ENCODE results near the gene PAXX. TPM values are rescaled to one million over a fixed set of nuclear protein-coding genes. Genes with fewer than 3 reads are reported as not detected.

PAXX gene
- total RNA-seq, 4 donors from 2014 or later: 14.2 to 39.5 (median 18.8) TPM

DNA sequence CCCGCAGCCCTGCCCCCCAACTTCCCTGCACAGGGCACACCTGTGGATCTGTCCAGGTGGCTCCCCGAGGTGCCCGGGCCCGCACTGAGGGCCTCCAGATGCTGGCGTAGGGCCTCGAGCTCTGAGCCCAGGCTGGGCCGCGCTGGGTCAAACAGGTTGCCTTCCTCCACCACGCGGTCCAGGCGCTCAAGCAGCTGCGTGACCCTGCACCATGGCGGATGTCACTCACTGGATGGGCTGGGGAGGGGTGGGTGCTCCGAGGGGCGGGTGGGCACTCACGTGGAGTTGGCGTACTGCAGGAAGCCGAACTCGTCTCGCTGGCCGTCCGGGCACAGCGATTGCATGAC, 30.4 kb downstream of the PAXX start:
- Histone ChIP-seq H3K27ac (no peak overlapping the region), H3K27me3 (no peaks in the 10 kb centered on the region), H3K36me3 (no peaks in the 10 kb centered on the region), H3K4me3 (no peak overlapping the region), H3K9me3 (no peaks in the 10 kb centered on the region), H3K4me1 (peaks cover 0 to 5% of the 10 kb centered on the region in 2 donors)
- DNase-seq: no peak
- TF ChIP-seq POLR2A (IDR thresholded peaks at IDR 0.05): no peak
- TF ChIP-seq, protein P1, sequence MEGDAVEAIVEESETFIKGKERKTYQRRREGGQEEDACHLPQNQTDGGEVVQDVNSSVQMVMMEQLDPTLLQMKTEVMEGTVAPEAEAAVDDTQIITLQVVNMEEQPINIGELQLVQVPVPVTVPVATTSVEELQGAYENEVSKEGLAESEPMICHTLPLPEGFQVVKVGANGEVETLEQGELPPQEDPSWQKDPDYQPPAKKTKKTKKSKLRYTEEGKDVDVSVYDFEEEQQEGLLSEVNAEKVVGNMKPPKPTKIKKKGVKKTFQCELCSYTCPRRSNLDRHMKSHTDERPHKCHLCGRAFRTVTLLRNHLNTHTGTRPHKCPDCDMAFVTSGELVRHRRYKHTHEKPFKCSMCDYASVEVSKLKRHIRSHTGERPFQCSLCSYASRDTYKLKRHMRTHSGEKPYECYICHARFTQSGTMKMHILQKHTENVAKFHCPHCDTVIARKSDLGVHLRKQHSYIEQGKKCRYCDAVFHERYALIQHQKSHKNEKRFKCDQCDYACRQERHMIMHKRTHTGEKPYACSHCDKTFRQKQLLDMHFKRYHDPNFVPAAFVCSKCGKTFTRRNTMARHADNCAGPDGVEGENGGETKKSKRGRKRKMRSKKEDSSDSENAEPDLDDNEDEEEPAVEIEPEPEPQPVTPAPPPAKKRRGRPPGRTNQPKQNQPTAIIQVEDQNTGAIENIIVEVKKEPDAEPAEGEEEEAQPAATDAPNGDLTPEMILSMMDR (IDR thresholded peaks at IDR 0.05): no peak
- intact Hi-C loops (cut with DNase I; ENCODE audit: low total_unique reads): no loop called here

GRCh38 chr9:137023157-137023556, 30.9 kb downstream of the PAXX start:
- TF ChIP-seq, protein P1 (IDR thresholded peaks at IDR 0.05): no peak
- TF ChIP-seq POLR2A (IDR thresholded peaks at IDR 0.05): no peak
- peaks cover 0 to 5% of the 10 kb centered on the region in 2 donors for H3K4me1 ChIP-seq
- no peak overlapping the region for H3K4me3 ChIP-seq
- H3K36me3 ChIP-seq: no peaks in the 10 kb centered on the region
- H3K9me3 ChIP-seq: no peaks in the 10 kb centered on the region
- no peak for DNase-seq
- no peak overlapping the region for H3K27ac ChIP-seq
- intact Hi-C loops (cut with DNase I; ENCODE audit: low total_unique reads): no loop called here
- no peaks in the 10 kb centered on the region for H3K27me3 ChIP-seq

GRCh38 chr9:137023583-137023991, 31.4 kb downstream of the PAXX start:
- no peak overlapping the region for H3K27ac ChIP-seq
- TF ChIP-seq POLR2A (IDR thresholded peaks at IDR 0.05): no peak
- TF ChIP-seq, protein P1 (IDR thresholded peaks at IDR 0.05): no peak
- no peak overlapping the region for H3K4me3 ChIP-seq
- no peaks in the 10 kb centered on the region for H3K36me3 ChIP-seq
- H3K4me1 ChIP-seq: peaks cover 0 to 9% of the 10 kb centered on the region in 2 donors
- intact Hi-C loops (cut with DNase I; ENCODE audit: low total_unique reads): no loop called here
- H3K27me3 ChIP-seq: no peaks in the 10 kb centered on the region
- no peak for DNase-seq
- no peaks in the 10 kb centered on the region for H3K9me3 ChIP-seq

- H3K9me3 ChIP-seq: no peaks in the 10 kb centered on the region
- H3K4me3 ChIP-seq: no peak overlapping the region
- H3K4me1 ChIP-seq: peaks cover 0 to 18% of the 10 kb centered on the region in 2 donors
- intact Hi-C loops (cut with DNase I; ENCODE audit: low total_unique reads): no loop called here
- no peak for TF ChIP-seq POLR2A (IDR thresholded peaks at IDR 0.05)
- TF ChIP-seq, protein P1 (IDR thresholded peaks at IDR 0.05): no peak
- H3K36me3 ChIP-seq: no peaks in the 10 kb centered on the region
- no peaks in the 10 kb centered on the region for H3K27me3 ChIP-seq
- no peak for DNase-seq
- H3K27ac ChIP-seq: no peak overlapping the region
Observed at GRCh38 chr9:137025517-137025966, 33.3 kb downstream of the PAXX start.

GRCh38 chr9:137026384-137026783, 34.2 kb downstream of the PAXX start:
- no peaks in the 10 kb centered on the region for H3K36me3 ChIP-seq
- DNase-seq: no peak
- no peak overlapping the region for H3K4me3 ChIP-seq
- no peak overlapping the region for H3K27ac ChIP-seq
- H3K4me1 ChIP-seq: peaks cover 0 to 18% of the 10 kb centered on the region in 2 donors
- no peaks in the 10 kb centered on the region for H3K27me3 ChIP-seq
- TF ChIP-seq, protein P1 (IDR thresholded peaks at IDR 0.05): no peak
- TF ChIP-seq POLR2A (IDR thresholded peaks at IDR 0.05): no peak
- no peaks in the 10 kb centered on the region for H3K9me3 ChIP-seq
- intact Hi-C loops (cut with DNase I; ENCODE audit: low total_unique reads): no loop called here

Measured in uterus (tissue), 4 donors.